Epidermal melanocyte (primary cell): Measurements from ENCODE around the gene ARID3A.

ENCODE experiments used
- DNase-seq: peaks from one replicate; pipeline ENCODE4 v3.0.0; 2011; ENCODE audit warnings: low spot score; ENCODE audit not compliant: insufficient read length

ARID3A gene

GRCh38 chr19:986083-986482 lies 60.2 kb downstream of the ARID3A start:
- no peak for DNase-seq

GRCh38 chr19:988081-988480 lies 62.2 kb downstream of the ARID3A start:
- no peak for DNase-seq

- DNase-seq: no peak
Observed at GRCh38 chr19:988510-988909, 62.7 kb downstream of the ARID3A start.

GRCh38 chr19:989381-990081 lies 63.7 kb downstream of the ARID3A start:
- no peak for DNase-seq

GRCh38 chr19:990119-990571 lies 64.3 kb downstream of the ARID3A start:
- DNase-seq: no peak

- DNase-seq: no peak
Observed at GRCh38 chr19:990746-991145, 64.9 kb downstream of the ARID3A start.

- DNase-seq: no peak
Observed at GRCh38 chr19:991174-991931, 65.5 kb downstream of the ARID3A start.

- no peak for DNase-seq
Observed at GRCh38 chr19:991932-992669, 66.3 kb downstream of the ARID3A start.

- DNase-seq: no peak
Observed at GRCh38 chr19:992670-993055, 66.8 kb downstream of the ARID3A start.

GRCh38 chr19:993361-993830 lies 67.6 kb downstream of the ARID3A start:
- no peak for DNase-seq

GRCh38 chr19:993831-994393 lies 68.1 kb downstream of the ARID3A start:
- no peak for DNase-seq

GRCh38 chr19:994516-994915 lies 68.7 kb downstream of the ARID3A start:
- DNase-seq: no peak

- no peak for DNase-seq
Observed at GRCh38 chr19:995051-995827, 69.4 kb downstream of the ARID3A start.

GRCh38 chr19:996051-996838 lies 70.4 kb downstream of the ARID3A start:
- DNase-seq: peak; percentile 67

- DNase-seq: no peak
Observed at GRCh38 chr19:998064-998463, 72.2 kb downstream of the ARID3A start.

- DNase-seq: no peak
Observed at GRCh38 chr19:999379-999719, 73.5 kb downstream of the ARID3A start.

GRCh38 chr19:1000095-1000494 lies 74.3 kb downstream of the ARID3A start, which contains the start of gene GRIN3B:
Gene GRIN3B, plus strand, starts transcription at chr19:1000419. Its CDS starts 19 bp downstream, at chr19:1000438.
- DNase-seq: peak; percentile 82

- DNase-seq: no peak
Observed at GRCh38 chr19:1000591-1001537, 75.0 kb downstream of the ARID3A start.
